Nephron (organoid): Measurements from ENCODE around the gene IMPDH1.

ENCODE experiments used
- H3K27ac Mint-ChIP-seq, 3 experiments: 2 replicates each; pipeline ENCODE4 v1.8.0; 2020; ENCODE audit warnings: mixed read lengths in 3 of 3, mild to moderate bottlenecking in 2 of 3, moderate library complexity in 1 of 3
- H3K27me3 Mint-ChIP-seq: 2 replicates; pipeline ENCODE4 v1.8.0; 2021; ENCODE audit warnings: low read depth, mild to moderate bottlenecking, moderate library complexity, mixed read lengths
- H3K36me3 Mint-ChIP-seq: 2 replicates; pipeline ENCODE4 v1.8.0; 2020; ENCODE audit warnings: low read depth, mixed read lengths
- H3K4me1 Mint-ChIP-seq: 2 replicates; pipeline ENCODE4 v1.8.0; 2020; ENCODE audit warnings: mixed read lengths
- H3K4me3 Mint-ChIP-seq, 3 experiments: 2 replicates each; pipeline ENCODE4 v1.8.0; 2020; ENCODE audit warnings: mild to moderate bottlenecking in 3 of 3, mixed read lengths in 3 of 3, moderate library complexity in 2 of 3
- H3K9me3 Mint-ChIP-seq: 2 replicates; pipeline ENCODE4 v1.8.0; 2020; ENCODE audit warnings: mixed read lengths
- CTCF ChIP-seq, 3 experiments: fragments of 200-600 bp; sonication (generic); IDR thresholded peaks; one replicate each; pipeline ENCODE4 v1.5.0; 2021; ENCODE audit warnings: antibody characterized with exemption in 3 of 3; ENCODE audit not compliant: unreplicated experiment in 3 of 3

IMPDH1 gene

GRCh38 chr7:128405471-128406313 is 4.1 kb downstream of the IMPDH1 start:
- H3K27ac Mint-ChIP-seq = no peak overlapping the region
- H3K27me3 Mint-ChIP-seq = peaks cover 32% of the 10 kb centered on the region

GRCh38 chr7:128404886-128405470 is 4.8 kb downstream of the IMPDH1 start:
- peaks cover 53% of the 10 kb centered on the region for H3K4me1 Mint-ChIP-seq
- H3K4me3 Mint-ChIP-seq = peak overlapping the region; percentile 74 to 89 (median 85)
- H3K27me3 Mint-ChIP-seq = peaks cover 27% of the 10 kb centered on the region
- H3K36me3 Mint-ChIP-seq = peaks cover 6% of the 10 kb centered on the region
- H3K9me3 Mint-ChIP-seq = no peaks in the 10 kb centered on the region
- TF ChIP-seq CTCF (IDR thresholded peaks at IDR 0.05; ENCODE audit: unreplicated experiment in 3 of 3) = no peak
- H3K27ac Mint-ChIP-seq = peak overlapping the region; percentile 38 to 52 (median 39)

More at GRCh38 chr7:128405471-128406313, 4.1 kb downstream of the IMPDH1 start:
- H3K9me3 Mint-ChIP-seq = no peaks in the 10 kb centered on the region
- peak overlapping the region; percentile 74 to 89 (median 85) for H3K4me3 Mint-ChIP-seq
- TF ChIP-seq CTCF (IDR thresholded peaks at IDR 0.05; ENCODE audit: unreplicated experiment in 3 of 3) = no peak
- peaks cover 6% of the 10 kb centered on the region for H3K36me3 Mint-ChIP-seq
- H3K4me1 Mint-ChIP-seq = peaks cover 58% of the 10 kb centered on the region

GRCh38 chr7:128404143-128404681 is 5.6 kb downstream of the IMPDH1 start:
- Mint-ChIP-seq H3K4me1 (peaks cover 52% of the 10 kb centered on the region), H3K27ac (peak overlapping the region in 1 of 3 experiments; percentile 38), H3K36me3 (peaks cover 6% of the 10 kb centered on the region), H3K27me3 (peaks cover 26% of the 10 kb centered on the region), H3K4me3 (peak overlapping the region; percentile 74 to 89 (median 85)), H3K9me3 (no peaks in the 10 kb centered on the region)
- TF ChIP-seq CTCF (IDR thresholded peaks at IDR 0.05; ENCODE audit: unreplicated experiment in 3 of 3) = no peak

GRCh38 chr7:128403676-128404075 is 6.1 kb downstream of the IMPDH1 start:
- peaks cover 46% of the 10 kb centered on the region for H3K4me1 Mint-ChIP-seq
- H3K9me3 Mint-ChIP-seq = no peaks in the 10 kb centered on the region
- H3K27me3 Mint-ChIP-seq = peaks cover 21% of the 10 kb centered on the region
- no peak for TF ChIP-seq CTCF (IDR thresholded peaks at IDR 0.05; ENCODE audit: unreplicated experiment in 3 of 3)
- no peak overlapping the region for H3K27ac Mint-ChIP-seq
- peak overlapping the region; percentile 74 to 89 (median 85) for H3K4me3 Mint-ChIP-seq
- peaks cover 6% of the 10 kb centered on the region for H3K36me3 Mint-ChIP-seq

GRCh38 chr7:128402356-128402755 is 7.4 kb downstream of the IMPDH1 start:
- Mint-ChIP-seq H3K27ac (no peak overlapping the region), H3K36me3 (peaks cover 9% of the 10 kb centered on the region), H3K4me3 (no peak overlapping the region), H3K27me3 (peaks cover 15% of the 10 kb centered on the region), H3K4me1 (peaks cover 34% of the 10 kb centered on the region), H3K9me3 (no peaks in the 10 kb centered on the region)
- TF ChIP-seq CTCF (IDR thresholded peaks at IDR 0.05; ENCODE audit: unreplicated experiment in 3 of 3) = no peak
